Measurements from ENCODE around the gene NFE2L2.
"Not testable (repeated sequence)": the region's sequence is repeated elsewhere in the genome, so short reads cannot be mapped to it uniquely, and the experiment has no call there.

Gene NFE2L2

GRCh38 chr2:177232098-177232704, 32.3 kb downstream of the NFE2L2 start:
- no peak for DNase-seq

- no peak for DNase-seq
Observed at GRCh38 chr2:177231270-177231669, 33.3 kb downstream of the NFE2L2 start.

- DNase-seq: no peak
Observed at GRCh38 chr2:177229442-177230242, 34.9 kb downstream of the NFE2L2 start.

- no peak for DNase-seq
Observed at GRCh38 chr2:177225965-177226360, 38.6 kb downstream of the NFE2L2 start.

- DNase-seq: not testable (repeated sequence)
Observed at GRCh38 chr2:177223436-177223835, 41.1 kb downstream of the NFE2L2 start.

GRCh38 chr2:177221970-177222369, 42.6 kb downstream of the NFE2L2 start:
- DNase-seq: no peak

GRCh38 chr2:177221534-177221933, 43.0 kb downstream of the NFE2L2 start:
- DNase-seq: no peak

- DNase-seq: not testable (repeated sequence)
Observed at GRCh38 chr2:177219787-177220186, 44.7 kb downstream of the NFE2L2 start.

GRCh38 chr2:177217247-177217843, 47.2 kb downstream of the NFE2L2 start:
- DNase-seq: no peak

GRCh38 chr2:177212891-177213856, 51.4 kb downstream of the NFE2L2 start:
- peak; percentile 77 to 84 (median 84) for DNase-seq

- DNase-seq: peak; percentile 98 to 99 (median 99)
Observed at GRCh38 chr2:177212106-177212890, 52.2 kb downstream of the NFE2L2 start, which contains the start of gene HNRNPA3. Gene HNRNPA3, plus strand, starts transcription at chr2:177212794. Its CDS starts 6 bp downstream, at chr2:177212800.

GRCh38 chr2:177211576-177212105, 52.9 kb downstream of the NFE2L2 start:
- no peak for DNase-seq

- DNase-seq: no peak
Observed at GRCh38 chr2:177211169-177211568, 53.4 kb downstream of the NFE2L2 start.

- no peak for DNase-seq
Observed at GRCh38 chr2:177207101-177207500, 57.4 kb downstream of the NFE2L2 start.

GRCh38 chr2:177204417-177204816, 60.1 kb downstream of the NFE2L2 start:
- no peak for DNase-seq

GRCh38 chr2:177201919-177202346, 62.6 kb downstream of the NFE2L2 start:
- DNase-seq: no peak

GRCh38 chr2:177200419-177200818, 64.1 kb downstream of the NFE2L2 start:
- DNase-seq: not testable (repeated sequence)

GRCh38 chr2:177195194-177195593, 69.3 kb downstream of the NFE2L2 start:
- no peak for DNase-seq

- no peak for DNase-seq
Observed at GRCh38 chr2:177193240-177193639, 71.3 kb downstream of the NFE2L2 start.

- DNase-seq: no peak
Observed at GRCh38 chr2:177192788-177193187, 71.7 kb downstream of the NFE2L2 start.

GRCh38 chr2:177190941-177191340, 73.6 kb downstream of the NFE2L2 start:
- no peak for DNase-seq

All from activated naive CD4-positive, alpha-beta T cell (primary cell).